Tibial artery (tissue), 4 donors: ENCODE measurements around the gene MLN.
"Not testable (repeated sequence)": the region's sequence is repeated elsewhere in the genome, so short reads cannot be mapped to it uniquely, and the experiment has no call there.

Source experiments
- DNase-seq, 2 donors: peaks; one replicate each; pipeline ENCODE4 v3.0.0-alpha.2; 2019
- H3K27ac ChIP-seq, 2 donors: fragments of 200-600 bp; sonication (generic) in 1 of 2; 1 replicate in 1 of 2; 2 replicates in 1 of 2; pipeline ENCODE4 v1.5.1; 2018 to 2019; ENCODE audit warnings: mild to moderate bottlenecking in 1 of 2
- H3K27me3 ChIP-seq, 2 donors: fragments of 200-600 bp; sonication (generic) in 1 of 2; one replicate each; pipeline versions ENCODE4 v1.5.1 to v1.6.0; 2016 to 2019
- H3K36me3 ChIP-seq, 3 donors: fragments of 200-600 bp; sonication (generic) in 2 of 3; one replicate each; pipeline ENCODE4 v1.5.1; 2016 to 2019; ENCODE audit warnings: mild to moderate bottlenecking in 2 of 3
- H3K4me1 ChIP-seq, 4 donors: fragments of 200-600 bp; sonication (generic) in 2 of 4; 1 replicate in 3 of 4; 2 replicates in 1 of 4; pipeline ENCODE4 v1.5.1; 2016 to 2019
- H3K4me3 ChIP-seq, 2 donors: fragments of 200-600 bp; sonication (generic) in 1 of 2; 1 replicate in 1 of 2; 2 replicates in 1 of 2; pipeline ENCODE4 v1.5.1; 2018 to 2019; ENCODE audit warnings: mild to moderate bottlenecking in 2 of 2
- H3K9me3 ChIP-seq, 3 donors: fragments of 200-600 bp; sonication (generic) in 1 of 3; one replicate each; pipeline ENCODE4 v1.5.1; 2016 to 2019
- intact Hi-C: fragments of 100-400 bp; cut with DNase I; formaldehyde crosslinking; loops from one replicate; pipeline ENCODE4 v1.15.0; 2023; ENCODE audit warnings: low total_unique reads
- TF ChIP-seq, protein P1 (sequence below), 2 experiments: fragments of 200-600 bp in 1 of 2; fragments of 450-650 bp in 1 of 2; IDR thresholded peaks; one replicate each; pipeline ENCODE4 v1.5.1; 2017 to 2019; ENCODE audit warnings: antibody characterized with exemption in 2 of 2, mild to moderate bottlenecking in 1 of 2, moderate library complexity in 1 of 2

MLN gene

DNA sequence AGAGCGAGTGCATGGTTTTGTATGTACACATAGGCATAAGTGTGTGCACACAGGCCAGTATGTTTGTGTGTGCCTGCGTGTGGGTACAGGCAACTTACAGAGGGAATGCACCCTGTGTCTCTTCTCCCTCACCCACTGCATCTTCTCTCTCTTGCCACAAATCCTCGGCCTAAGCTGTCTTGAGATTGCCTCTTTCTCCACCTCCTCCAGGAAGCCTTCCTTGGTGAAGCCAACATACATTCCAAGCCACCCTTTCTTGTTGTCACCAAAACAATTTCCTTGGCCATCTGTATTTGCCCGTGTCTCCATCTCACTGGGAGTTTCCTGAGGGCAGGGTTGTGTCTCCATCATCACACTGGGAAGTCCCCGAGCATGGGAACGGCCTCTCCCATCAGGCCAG lies 29.8 kb upstream of the MLN start:
- H3K27ac ChIP-seq, result no peak overlapping the region
- DNase-seq, result no peak
- H3K4me1 ChIP-seq, result peaks cover 0 to 8% (median 0%) of the 10 kb centered on the region in 4 donors
- peaks cover 0 to 41% of the 10 kb centered on the region in 2 donors for H3K27me3 ChIP-seq
- H3K4me3 ChIP-seq, result no peak overlapping the region
- H3K9me3 ChIP-seq, result peaks cover 0 to 8% (median 4%) of the 10 kb centered on the region in 3 donors
- no peaks in the 10 kb centered on the region for H3K36me3 ChIP-seq
- TF ChIP-seq, protein P1, sequence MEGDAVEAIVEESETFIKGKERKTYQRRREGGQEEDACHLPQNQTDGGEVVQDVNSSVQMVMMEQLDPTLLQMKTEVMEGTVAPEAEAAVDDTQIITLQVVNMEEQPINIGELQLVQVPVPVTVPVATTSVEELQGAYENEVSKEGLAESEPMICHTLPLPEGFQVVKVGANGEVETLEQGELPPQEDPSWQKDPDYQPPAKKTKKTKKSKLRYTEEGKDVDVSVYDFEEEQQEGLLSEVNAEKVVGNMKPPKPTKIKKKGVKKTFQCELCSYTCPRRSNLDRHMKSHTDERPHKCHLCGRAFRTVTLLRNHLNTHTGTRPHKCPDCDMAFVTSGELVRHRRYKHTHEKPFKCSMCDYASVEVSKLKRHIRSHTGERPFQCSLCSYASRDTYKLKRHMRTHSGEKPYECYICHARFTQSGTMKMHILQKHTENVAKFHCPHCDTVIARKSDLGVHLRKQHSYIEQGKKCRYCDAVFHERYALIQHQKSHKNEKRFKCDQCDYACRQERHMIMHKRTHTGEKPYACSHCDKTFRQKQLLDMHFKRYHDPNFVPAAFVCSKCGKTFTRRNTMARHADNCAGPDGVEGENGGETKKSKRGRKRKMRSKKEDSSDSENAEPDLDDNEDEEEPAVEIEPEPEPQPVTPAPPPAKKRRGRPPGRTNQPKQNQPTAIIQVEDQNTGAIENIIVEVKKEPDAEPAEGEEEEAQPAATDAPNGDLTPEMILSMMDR (IDR thresholded peaks at IDR 0.05), result no peak
- intact Hi-C loops, result no loop called here

DNA sequence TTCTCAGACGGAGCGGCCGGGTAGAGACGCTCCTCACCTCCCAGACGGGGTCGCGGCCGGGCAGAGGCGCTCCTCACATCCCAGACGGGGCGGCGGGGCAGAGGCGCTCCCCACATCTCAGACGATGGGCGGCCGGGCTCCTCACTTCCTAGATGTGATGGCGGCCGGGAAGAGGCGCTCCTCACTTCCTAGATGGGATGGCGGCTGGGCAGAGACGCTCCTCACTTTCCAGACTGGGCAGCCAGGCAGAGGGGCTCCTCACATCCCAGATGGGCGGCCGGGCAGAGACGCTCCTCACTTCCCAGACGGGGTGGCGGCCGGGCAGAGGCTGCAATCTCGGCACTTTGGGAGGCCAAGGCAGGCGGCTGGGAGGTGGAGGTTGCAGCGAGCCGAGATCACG lies 29.0 kb upstream of the MLN start:
- H3K4me3 ChIP-seq, DNase-seq, intact Hi-C loops, H3K27ac ChIP-seq, H3K36me3 ChIP-seq, H3K9me3 ChIP-seq: not testable (repeated sequence)
- H3K27me3 ChIP-seq, result peaks cover 0 to 46% of the 10 kb centered on the region in 2 donors
- H3K4me1 ChIP-seq, result peaks cover 0 to 12% (median 0%) of the 10 kb centered on the region in 4 donors

DNA sequence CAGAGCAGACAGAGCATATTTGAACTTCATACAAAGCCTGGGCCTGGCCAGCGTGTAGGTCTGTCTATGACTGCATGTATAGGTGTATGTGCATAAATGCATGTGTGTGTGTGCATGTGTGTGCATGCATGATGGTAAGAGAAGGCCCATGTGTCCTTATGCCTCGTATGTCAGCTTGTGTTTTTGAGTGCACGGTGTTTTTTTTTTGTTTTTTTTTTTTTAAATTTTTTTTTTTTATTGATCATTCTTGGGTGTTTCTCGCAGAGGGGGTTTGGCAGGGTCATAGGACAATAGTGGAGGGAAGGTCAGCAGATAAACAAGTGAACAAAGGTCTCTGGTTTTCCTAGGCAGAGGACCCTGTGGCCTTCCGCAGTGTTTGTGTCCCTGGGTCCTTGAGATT lies 27.9 kb upstream of the MLN start:
- DNase-seq, H3K4me3 ChIP-seq, H3K9me3 ChIP-seq, H3K36me3 ChIP-seq, intact Hi-C loops, H3K27ac ChIP-seq: not testable (repeated sequence)
- peaks cover 0 to 47% of the 10 kb centered on the region in 2 donors for H3K27me3 ChIP-seq
- H3K4me1 ChIP-seq, result peaks cover 0 to 12% (median 0%) of the 10 kb centered on the region in 4 donors

DNA sequence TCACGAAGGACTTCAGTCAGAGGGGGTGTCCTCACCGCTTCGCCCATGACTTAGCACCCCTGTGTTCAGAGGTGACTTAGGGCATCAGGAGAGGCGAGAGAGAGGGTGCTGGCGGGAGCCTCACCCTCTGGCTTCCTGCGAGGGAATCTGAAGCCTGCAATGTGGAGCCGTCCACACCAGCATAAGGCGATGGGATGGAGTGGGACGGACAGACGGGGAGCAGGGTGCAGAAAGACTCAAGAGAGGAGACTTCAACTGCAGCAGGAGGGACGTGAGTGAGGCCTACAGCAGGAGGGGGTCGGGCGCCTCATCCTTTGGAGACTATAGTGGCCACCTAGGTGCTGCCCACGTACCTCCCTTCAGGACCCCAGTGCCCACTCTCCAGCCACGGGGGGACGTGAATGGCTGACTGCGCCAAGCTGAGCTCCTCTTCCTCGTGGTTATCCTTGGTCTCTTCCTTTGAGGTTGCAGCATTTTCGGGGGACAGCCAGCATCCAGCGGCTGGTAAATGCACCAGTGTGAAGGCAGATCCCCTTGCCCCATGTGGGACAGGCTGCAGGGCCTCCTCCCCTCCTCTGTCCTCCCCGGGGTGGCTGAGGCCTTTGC lies 26.9 kb upstream of the MLN start:
- intact Hi-C loops, result no loop called here
- DNase-seq, result no peak

DNA sequence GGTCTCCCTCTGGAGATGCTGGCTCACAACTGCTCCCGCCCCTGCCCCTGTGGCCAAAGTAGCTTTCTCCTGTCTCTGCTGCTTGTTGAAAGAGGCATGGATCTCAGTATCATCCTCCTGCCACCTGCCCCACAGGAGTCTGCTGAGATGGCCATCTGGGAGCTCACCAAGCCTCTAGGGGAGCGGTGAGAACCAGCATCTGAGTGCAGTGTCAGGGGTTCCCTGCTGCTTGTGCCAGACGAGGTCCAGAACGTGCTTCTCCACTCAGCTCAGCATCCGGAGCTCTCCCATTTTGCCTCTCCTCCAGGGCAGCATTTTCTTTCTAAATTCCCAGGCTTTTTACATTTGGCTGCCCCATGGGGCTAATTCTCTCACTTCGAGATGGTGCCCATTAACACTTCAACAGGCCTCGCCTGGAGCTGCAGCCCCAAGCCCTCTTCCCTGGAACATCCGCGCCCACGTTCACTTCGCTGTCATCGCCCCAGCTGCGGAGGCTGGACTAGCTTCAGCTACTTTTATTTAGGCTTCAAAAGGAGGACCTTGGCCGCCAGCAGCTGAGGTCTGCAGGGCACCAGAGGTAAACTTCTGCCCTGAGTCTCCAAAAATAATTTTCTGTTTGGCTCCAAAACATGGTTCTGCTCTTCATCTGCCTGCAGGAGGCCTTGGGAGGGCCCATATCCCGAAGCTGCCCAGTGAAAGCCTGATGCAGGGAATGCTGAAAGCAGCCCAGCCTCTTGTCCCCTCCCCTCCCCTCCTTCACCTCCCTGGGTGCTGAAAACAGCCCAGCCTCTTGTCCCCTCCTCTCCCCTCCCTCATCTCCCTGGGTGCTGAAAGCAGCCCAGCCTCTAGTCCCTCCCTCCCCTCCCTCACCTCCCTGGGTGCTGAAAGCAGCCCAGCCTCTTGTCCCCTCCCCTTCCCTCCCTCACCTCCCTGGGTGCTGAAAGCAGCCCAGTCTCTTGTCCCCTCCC lies 25.2 kb upstream of the MLN start:
- TF ChIP-seq, protein P1 (IDR thresholded peaks at IDR 0.05), result no peak
- no peaks in the 10 kb centered on the region for H3K9me3 ChIP-seq
- DNase-seq, result no peak
- peaks cover 0 to 17% (median 0%) of the 10 kb centered on the region in 4 donors for H3K4me1 ChIP-seq
- no peak overlapping the region for H3K4me3 ChIP-seq
- peaks cover 0 to 51% of the 10 kb centered on the region in 2 donors for H3K27me3 ChIP-seq
- H3K27ac ChIP-seq, result no peak overlapping the region
- H3K36me3 ChIP-seq, result no peaks in the 10 kb centered on the region
- intact Hi-C loops, result no loop called here

More for the DNA sequence above, 26.9 kb upstream of the MLN start:
- H3K9me3 ChIP-seq, result no peaks in the 10 kb centered on the region
- TF ChIP-seq, protein P1 (IDR thresholded peaks at IDR 0.05), result no peak
- H3K4me3 ChIP-seq, result no peak overlapping the region
- peaks cover 0 to 12% (median 0%) of the 10 kb centered on the region in 4 donors for H3K4me1 ChIP-seq
- H3K36me3 ChIP-seq, result no peaks in the 10 kb centered on the region
- peaks cover 0 to 52% of the 10 kb centered on the region in 2 donors for H3K27me3 ChIP-seq
- no peak overlapping the region for H3K27ac ChIP-seq

DNA sequence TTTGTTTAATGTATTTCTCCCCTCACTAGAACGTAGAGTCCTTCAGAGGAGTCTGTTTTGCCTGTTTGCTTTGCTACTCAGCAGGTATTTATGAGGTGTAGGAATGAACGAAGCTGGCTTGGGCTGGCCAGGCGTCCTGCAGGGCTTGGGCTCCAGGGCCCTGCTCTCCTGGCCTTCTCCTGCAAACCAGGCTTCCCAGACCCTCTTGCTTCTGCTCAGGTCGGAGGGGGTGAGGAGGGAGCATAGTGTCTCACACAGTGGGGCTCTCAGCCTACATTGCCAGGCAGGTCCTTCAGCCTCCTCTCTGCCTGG lies 24.6 kb upstream of the MLN start:
- intact Hi-C loops, result no loop called here
- no peaks in the 10 kb centered on the region for H3K9me3 ChIP-seq
- H3K4me3 ChIP-seq, result no peak overlapping the region
- no peak overlapping the region for H3K27ac ChIP-seq
- peaks cover 0 to 17% (median 0%) of the 10 kb centered on the region in 4 donors for H3K4me1 ChIP-seq
- no peak for DNase-seq
- no peaks in the 10 kb centered on the region for H3K36me3 ChIP-seq
- peaks cover 0 to 51% of the 10 kb centered on the region in 2 donors for H3K27me3 ChIP-seq
- TF ChIP-seq, protein P1 (IDR thresholded peaks at IDR 0.05), result no peak
